ENCODE data around the gene FLAD1. TPM values are rescaled to one million over a fixed set of nuclear protein-coding genes. Genes with fewer than 3 reads are reported as not detected.

The FLAD1 gene
- total RNA-seq, 4 donors from 2014 or later, result 17.4 to 33.6 (median 23.6) TPM

DNA sequence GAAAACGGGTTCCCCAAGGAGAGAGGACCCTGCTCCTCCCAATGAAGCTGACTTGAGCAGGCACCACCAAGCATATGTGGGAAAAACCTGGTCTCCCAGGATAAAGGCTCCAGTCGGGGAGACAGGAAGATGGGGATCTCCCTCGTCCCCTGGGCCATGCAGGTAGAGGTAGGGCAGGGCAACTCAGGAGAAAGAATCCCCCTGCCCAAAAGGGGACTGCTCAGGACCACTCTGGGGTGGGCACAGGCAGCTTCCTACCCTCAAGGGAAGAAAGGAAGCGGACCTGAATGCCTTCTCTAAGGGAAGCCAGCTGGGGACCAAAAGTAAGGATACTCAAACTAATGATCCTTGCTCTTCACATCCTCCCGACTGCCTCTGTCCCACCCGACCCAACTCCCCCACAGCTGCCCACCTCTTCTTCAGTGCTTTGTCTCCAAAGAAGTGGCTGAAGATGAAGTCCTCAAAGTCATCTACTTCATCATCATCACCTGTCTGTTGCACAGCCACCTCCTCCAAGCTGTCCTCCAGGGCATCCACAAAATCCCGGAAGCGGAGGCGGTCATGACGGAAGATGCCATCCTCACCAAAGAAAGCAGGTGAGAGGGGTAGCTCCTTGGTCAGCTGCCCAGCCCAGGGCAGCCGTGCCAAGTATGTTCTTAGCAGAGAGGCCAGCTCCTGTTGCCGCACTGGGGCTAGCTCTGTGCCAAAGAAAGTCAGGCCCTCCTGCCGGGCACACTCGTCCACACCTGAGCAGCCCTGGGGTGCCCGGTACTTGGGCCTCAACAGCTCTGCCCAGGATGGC lies 37.8 kb upstream of the FLAD1 start:
- WGBS, 2 donors, result 80 to 81% methylated on average over 15 of the region's 15 CpGs
- peaks cover 0 to 50% (median 4%) of the 10 kb centered on the region in 3 donors for H3K36me3 ChIP-seq
- peak overlapping the region in 2 of 4 donors; percentile 52 to 62 for H3K27ac ChIP-seq
- H3K9me3 ChIP-seq, result no peaks in the 10 kb centered on the region
- no peak overlapping the region for H3K4me3 ChIP-seq
- H3K27me3 ChIP-seq, result no peaks in the 10 kb centered on the region
- peaks cover 0 to 44% (median 17%) of the 10 kb centered on the region in 4 donors for H3K4me1 ChIP-seq
- no peak for DNase-seq (ENCODE audit: low spot score in 2 of 2)
- no peak for TF ChIP-seq EP300 (IDR thresholded peaks at IDR 0.05)
- TF ChIP-seq, protein P1, sequence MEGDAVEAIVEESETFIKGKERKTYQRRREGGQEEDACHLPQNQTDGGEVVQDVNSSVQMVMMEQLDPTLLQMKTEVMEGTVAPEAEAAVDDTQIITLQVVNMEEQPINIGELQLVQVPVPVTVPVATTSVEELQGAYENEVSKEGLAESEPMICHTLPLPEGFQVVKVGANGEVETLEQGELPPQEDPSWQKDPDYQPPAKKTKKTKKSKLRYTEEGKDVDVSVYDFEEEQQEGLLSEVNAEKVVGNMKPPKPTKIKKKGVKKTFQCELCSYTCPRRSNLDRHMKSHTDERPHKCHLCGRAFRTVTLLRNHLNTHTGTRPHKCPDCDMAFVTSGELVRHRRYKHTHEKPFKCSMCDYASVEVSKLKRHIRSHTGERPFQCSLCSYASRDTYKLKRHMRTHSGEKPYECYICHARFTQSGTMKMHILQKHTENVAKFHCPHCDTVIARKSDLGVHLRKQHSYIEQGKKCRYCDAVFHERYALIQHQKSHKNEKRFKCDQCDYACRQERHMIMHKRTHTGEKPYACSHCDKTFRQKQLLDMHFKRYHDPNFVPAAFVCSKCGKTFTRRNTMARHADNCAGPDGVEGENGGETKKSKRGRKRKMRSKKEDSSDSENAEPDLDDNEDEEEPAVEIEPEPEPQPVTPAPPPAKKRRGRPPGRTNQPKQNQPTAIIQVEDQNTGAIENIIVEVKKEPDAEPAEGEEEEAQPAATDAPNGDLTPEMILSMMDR (IDR thresholded peaks at IDR 0.05), result no peak
- TF ChIP-seq POLR2A (IDR thresholded peaks at IDR 0.05), result no peak

- Histone ChIP-seq H3K4me1 (peaks cover 0 to 38% (median 17%) of the 10 kb centered on the region in 4 donors), H3K27ac (peak overlapping the region in 1 of 4 donors; percentile 52), H3K36me3 (peaks cover 0 to 59% (median 9%) of the 10 kb centered on the region in 3 donors), H3K4me3 (no peak overlapping the region), H3K27me3 (no peaks in the 10 kb centered on the region), H3K9me3 (no peaks in the 10 kb centered on the region)
- 74 to 80% methylated on average over 10 of the region's 17 CpGs for WGBS, 2 donors
- TF ChIP-seq, protein P1 (IDR thresholded peaks at IDR 0.05), result no peak
- TF ChIP-seq EP300 (IDR thresholded peaks at IDR 0.05) (no peak), POLR2A (IDR thresholded peaks at IDR 0.05) (no peak)
- no peak for DNase-seq (ENCODE audit: low spot score in 2 of 2)
Measured at GRCh38 chr1:154945962-154946850, 36.9 kb upstream of the FLAD1 start.

GRCh38 chr1:154948079-154948478 lies 35.1 kb upstream of the FLAD1 start:
- no peaks in the 10 kb centered on the region for H3K9me3 ChIP-seq
- H3K27me3 ChIP-seq, result no peaks in the 10 kb centered on the region
- peaks cover 0 to 37% (median 19%) of the 10 kb centered on the region in 4 donors for H3K4me1 ChIP-seq
- H3K27ac ChIP-seq, result no peak overlapping the region
- H3K36me3 ChIP-seq, result peaks cover 0 to 67% (median 10%) of the 10 kb centered on the region in 3 donors
- 93% methylated on average over 10 to 11 of the region's 11 CpGs for WGBS, 2 donors
- TF ChIP-seq POLR2A (IDR thresholded peaks at IDR 0.05) (no peak), EP300 (IDR thresholded peaks at IDR 0.05) (no peak)
- TF ChIP-seq, protein P1 (IDR thresholded peaks at IDR 0.05), result no peak
- H3K4me3 ChIP-seq, result no peak overlapping the region
- no peak for DNase-seq (ENCODE audit: low spot score in 2 of 2)

DNA sequence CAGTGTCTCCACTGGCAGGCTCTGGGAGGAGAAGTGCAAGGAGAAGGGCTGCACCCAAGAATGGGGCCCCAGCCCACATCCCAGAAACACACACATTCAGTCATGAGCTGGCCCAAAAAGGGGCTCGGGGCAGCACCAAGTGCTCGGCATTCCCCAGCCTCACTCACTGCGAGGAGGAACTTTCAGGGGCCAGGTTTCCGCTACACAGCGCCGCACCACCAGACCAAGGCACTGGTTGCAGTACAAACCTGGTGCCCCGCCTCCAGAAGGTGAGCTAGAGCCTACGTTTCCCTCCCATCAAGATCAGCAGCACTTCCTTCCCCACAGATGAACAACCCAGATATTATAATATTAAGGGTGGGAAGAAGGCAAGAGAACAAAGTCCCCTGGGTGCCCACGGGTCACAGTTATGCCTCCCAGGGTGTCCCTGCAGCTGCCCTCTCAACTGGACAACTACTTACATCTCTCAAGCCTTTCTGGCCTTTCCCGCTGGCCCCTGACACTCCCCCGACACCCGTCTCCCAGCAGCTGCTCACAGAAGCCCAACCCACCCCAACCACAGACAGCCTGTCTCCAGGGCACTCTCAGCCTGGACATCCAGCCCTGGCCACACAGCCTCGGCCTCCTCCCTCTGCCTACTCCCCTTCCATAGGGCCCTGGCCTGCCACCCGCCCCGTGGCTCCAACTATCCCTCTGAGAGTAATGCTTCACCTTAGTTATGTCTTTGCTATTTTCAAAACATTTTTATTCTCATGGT lies 31.1 kb upstream of the FLAD1 start:
- no peak for TF ChIP-seq POLR2A (IDR thresholded peaks at IDR 0.05)
- TF ChIP-seq EP300 (IDR thresholded peaks at IDR 0.05), result no peak
- TF ChIP-seq, protein P1 (IDR thresholded peaks at IDR 0.05), result no peak
- Histone ChIP-seq H3K27ac (no peak overlapping the region), H3K9me3 (no peaks in the 10 kb centered on the region), H3K27me3 (no peaks in the 10 kb centered on the region), H3K4me1 (peaks cover 0 to 52% (median 41%) of the 10 kb centered on the region in 4 donors), H3K4me3 (no peak overlapping the region), H3K36me3 (peaks cover 0 to 42% (median 6%) of the 10 kb centered on the region in 3 donors)
- WGBS, 2 donors, result 62 to 67% methylated on average over 14 to 15 of the region's 15 CpGs
- no peak for DNase-seq (ENCODE audit: low spot score in 2 of 2)

Measured in tibial nerve (tissue), 4 donors.